Breast epithelium (tissue), 3 donors: ENCODE results near the gene MIEN1.

Experiments
- POLR2A ChIP-seq: fragments of 450-650 bp; IDR thresholded peaks from one replicate; pipeline ENCODE4 v1.6.1; 2016; ENCODE audit warnings: antibody characterized with exemption, mild to moderate bottlenecking, moderate library complexity
- POLR2AphosphoS5 ChIP-seq, 3 donors: sonication (generic); formaldehyde crosslinking; IDR thresholded peaks; one replicate each; pipeline ENCODE4 v1.6.1; 2017; ENCODE audit warnings: antibody characterized with exemption in 3 of 3
- TF ChIP-seq, protein P1 (sequence below), 3 donors: fragments of 450-650 bp; IDR thresholded peaks; one replicate each; pipeline ENCODE4 v1.5.1; 2016 to 2017; ENCODE audit warnings: antibody characterized with exemption in 3 of 3, mild to moderate bottlenecking in 3 of 3, moderate library complexity in 3 of 3

DNA sequence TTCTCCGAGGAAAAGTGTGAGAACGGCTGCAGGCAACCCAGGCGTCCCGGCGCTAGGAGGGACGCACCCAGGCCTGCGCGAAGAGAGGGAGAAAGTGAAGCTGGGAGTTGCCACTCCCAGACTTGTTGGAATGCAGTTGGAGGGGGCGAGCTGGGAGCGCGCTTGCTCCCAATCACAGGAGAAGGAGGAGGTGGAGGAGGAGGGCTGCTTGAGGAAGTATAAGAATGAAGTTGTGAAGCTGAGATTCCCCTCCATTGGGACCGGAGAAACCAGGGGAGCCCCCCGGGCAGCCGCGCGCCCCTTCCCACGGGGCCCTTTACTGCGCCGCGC lies 30.5 kb downstream of the MIEN1 start, which contains the start of gene ERBB2:
- TF ChIP-seq, protein P1, sequence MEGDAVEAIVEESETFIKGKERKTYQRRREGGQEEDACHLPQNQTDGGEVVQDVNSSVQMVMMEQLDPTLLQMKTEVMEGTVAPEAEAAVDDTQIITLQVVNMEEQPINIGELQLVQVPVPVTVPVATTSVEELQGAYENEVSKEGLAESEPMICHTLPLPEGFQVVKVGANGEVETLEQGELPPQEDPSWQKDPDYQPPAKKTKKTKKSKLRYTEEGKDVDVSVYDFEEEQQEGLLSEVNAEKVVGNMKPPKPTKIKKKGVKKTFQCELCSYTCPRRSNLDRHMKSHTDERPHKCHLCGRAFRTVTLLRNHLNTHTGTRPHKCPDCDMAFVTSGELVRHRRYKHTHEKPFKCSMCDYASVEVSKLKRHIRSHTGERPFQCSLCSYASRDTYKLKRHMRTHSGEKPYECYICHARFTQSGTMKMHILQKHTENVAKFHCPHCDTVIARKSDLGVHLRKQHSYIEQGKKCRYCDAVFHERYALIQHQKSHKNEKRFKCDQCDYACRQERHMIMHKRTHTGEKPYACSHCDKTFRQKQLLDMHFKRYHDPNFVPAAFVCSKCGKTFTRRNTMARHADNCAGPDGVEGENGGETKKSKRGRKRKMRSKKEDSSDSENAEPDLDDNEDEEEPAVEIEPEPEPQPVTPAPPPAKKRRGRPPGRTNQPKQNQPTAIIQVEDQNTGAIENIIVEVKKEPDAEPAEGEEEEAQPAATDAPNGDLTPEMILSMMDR (IDR thresholded peaks at IDR 0.05): no peak
- peak; percentile 55 for TF ChIP-seq POLR2A
- TF ChIP-seq POLR2AphosphoS5 (IDR thresholded peaks at IDR 0.05): peak in 2 of 3 donors; percentile 19 to 81
